Renal cortex interstitium (tissue), 15 donors: ENCODE measurements around the gene TFPI2. TPM values are rescaled to one million over a fixed set of nuclear protein-coding genes. Genes with fewer than 3 reads are reported as not detected.
"Not testable (repeated sequence)": the region's sequence is repeated elsewhere in the genome, so short reads cannot be mapped to it uniquely, and the experiment has no call there.

Experiments used
- DNase-seq, 11 donors: peaks; one replicate each; pipeline ENCODE4 v3.0.0-alpha.2; 2013; ENCODE audit warnings: low read depth in 9 of 11, low spot score in 4 of 11; ENCODE audit errors: extremely low read depth in 1 of 11
- long read RNA-seq, 16 experiments: transcript quantifications; one replicate each; lab custom pipeline, GENCODE V29; 2026
- polyA plus RNA-seq, 3 donors: library from polyadenylated mRNA; unstranded; fragments of 120-200 nt; gene quantifications; one replicate each; pipeline ENCODE4 v1.2.1, GENCODE V29; 2013; ENCODE audit not compliant: insufficient read length in 3 of 3

The TFPI2 gene, protein sequence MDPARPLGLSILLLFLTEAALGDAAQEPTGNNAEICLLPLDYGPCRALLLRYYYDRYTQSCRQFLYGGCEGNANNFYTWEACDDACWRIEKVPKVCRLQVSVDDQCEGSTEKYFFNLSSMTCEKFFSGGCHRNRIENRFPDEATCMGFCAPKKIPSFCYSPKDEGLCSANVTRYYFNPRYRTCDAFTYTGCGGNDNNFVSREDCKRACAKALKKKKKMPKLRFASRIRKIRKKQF
- 10 to 100 TPM in 2 of 3 donors, 1 to 10 TPM in 1; 8.0 to 11.8 (median 10.8) TPM for polyA plus RNA-seq
- long read RNA-seq, donor 1, transcript TFPI2-201 (5 exons, 2,445 nt), result major isoform, 7 of 7 reads
- long read RNA-seq, donor 1, partial matches to known transcripts, result 0 of 7 reads
- long read RNA-seq, donor 1, other reads (novel, unspliced or antisense), result 0 of 7 reads
- long read RNA-seq, donor 2, partial matches to known transcripts, result 0 of 3 reads
- long read RNA-seq, donor 2, other reads (novel, unspliced or antisense), result 0 of 3 reads
- long read RNA-seq, donor 3, transcript TFPI2-201 (5 exons, 2,445 nt), result major isoform, 7 of 7 reads
- long read RNA-seq, donor 3, partial matches to known transcripts, result 0 of 7 reads
- long read RNA-seq, donor 3, other reads (novel, unspliced or antisense), result 0 of 7 reads
- long read RNA-seq, donor 4, transcript TFPI2-201 (5 exons, 2,445 nt), result major isoform, 5 of 6 reads
- long read RNA-seq, donor 4, partial matches to known transcripts, result 0 of 6 reads
- long read RNA-seq, donor 4, other reads (novel, unspliced or antisense), result 0 of 6 reads
- long read RNA-seq, donor 5, result 0 reads
- long read RNA-seq, donor 6, partial matches to known transcripts, result 0 of 2 reads
- long read RNA-seq, donor 6, other reads (novel, unspliced or antisense), result 0 of 2 reads
- long read RNA-seq, donor 7, transcript TFPI2-201 (5 exons, 2,445 nt), result major isoform, 7 of 7 reads
- long read RNA-seq, donor 7, partial matches to known transcripts, result 0 of 7 reads
- long read RNA-seq, donor 7, other reads (novel, unspliced or antisense), result 0 of 7 reads
- long read RNA-seq, donor 8, result 0 reads
- long read RNA-seq, donor 9, partial matches to known transcripts, result 0 of 4 reads
- long read RNA-seq, donor 9, other reads (novel, unspliced or antisense), result 0 of 4 reads
- long read RNA-seq, donor 10, partial matches to known transcripts, result 0 of 3 reads
- long read RNA-seq, donor 10, other reads (novel, unspliced or antisense), result 0 of 3 reads
- long read RNA-seq, donor 11, partial matches to known transcripts, result 0 of 2 reads
- long read RNA-seq, donor 11, other reads (novel, unspliced or antisense), result 0 of 2 reads
- long read RNA-seq, donor 12, partial matches to known transcripts, result 0 of 1 reads
- long read RNA-seq, donor 12, other reads (novel, unspliced or antisense), result 0 of 1 reads
- long read RNA-seq, donor 13, result 0 reads
- long read RNA-seq, donor 14, transcript TFPI2-201 (5 exons, 2,445 nt), result major isoform, 5 of 430 reads
- long read RNA-seq, donor 14, partial matches to known transcripts, result 425 of 430 reads
- long read RNA-seq, donor 14, other reads (novel, unspliced or antisense), result 0 of 430 reads
- long read RNA-seq, donor 15, partial matches to known transcripts, result 0 of 1 reads
- long read RNA-seq, donor 15, other reads (novel, unspliced or antisense), result 0 of 1 reads
- long read RNA-seq, donor 16, transcript TFPI2-201 (5 exons, 2,445 nt), result major isoform, 10 of 10 reads
- long read RNA-seq, donor 16, partial matches to known transcripts, result 0 of 10 reads
- long read RNA-seq, donor 16, other reads (novel, unspliced or antisense), result 0 of 10 reads

- peak in 8 of 11 donors; percentile 35 to 61 (median 50) for DNase-seq
These were observed at the start of gene TFPI2 for GRCh38 chr7:93890464-93891068. TSS of gene TFPI2 (minus strand) at chr7:93890753. CDS start at chr7:93890678, 75 bp downstream.

- DNase-seq, result no peak
These were observed 47.7 kb upstream of the TFPI2 start for GRCh38 chr7:93938293-93938692.

GRCh38 chr7:93937818-93938217, 47.3 kb upstream of the TFPI2 start:
- no peak for DNase-seq

DNA sequence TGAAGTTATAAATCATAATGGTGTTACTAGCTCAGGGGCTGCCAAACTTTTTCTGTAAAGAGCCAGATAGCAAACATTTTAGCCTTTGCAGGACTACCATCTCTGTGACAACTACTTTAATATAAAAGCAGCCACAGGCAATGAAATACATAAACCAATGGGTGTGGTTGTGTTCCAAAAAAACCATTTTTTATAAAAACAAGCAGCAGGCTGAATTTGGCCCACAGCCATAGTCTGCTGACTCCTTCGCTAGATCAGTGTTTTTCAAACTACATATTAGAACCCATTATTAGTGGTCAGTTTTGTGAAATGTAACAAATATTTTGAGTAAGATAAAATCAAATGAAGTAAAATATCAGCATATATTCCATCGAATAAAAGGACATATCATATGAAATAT, 44.5 kb upstream of the TFPI2 start:
- no peak for DNase-seq

DNA sequence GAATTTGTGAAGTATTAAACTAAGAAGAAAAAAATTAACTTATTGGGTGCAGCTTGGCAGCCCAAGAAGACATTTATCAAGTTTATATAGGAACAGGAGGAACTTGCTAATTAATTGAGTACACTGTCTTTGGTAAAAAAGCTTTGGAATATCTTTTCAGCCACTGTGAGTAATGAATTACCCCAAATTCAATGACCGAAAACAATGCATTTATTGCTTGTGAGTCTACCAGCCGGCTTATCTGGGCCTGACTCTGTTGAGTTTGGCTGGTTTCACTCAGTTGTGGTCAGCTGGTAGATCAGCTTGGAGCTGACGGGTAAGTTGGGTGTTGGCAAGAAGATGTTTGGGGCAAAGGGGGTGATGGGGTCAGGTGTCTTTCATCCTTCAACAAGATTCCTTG, 42.6 kb upstream of the TFPI2 start:
- DNase-seq, result no peak

GRCh38 chr7:93931655-93932054, 41.1 kb upstream of the TFPI2 start:
- no peak for DNase-seq

GRCh38 chr7:93927585-93927984, 37.0 kb upstream of the TFPI2 start:
- no peak for DNase-seq

GRCh38 chr7:93926800-93927199, 36.2 kb upstream of the TFPI2 start:
- no peak for DNase-seq

DNA sequence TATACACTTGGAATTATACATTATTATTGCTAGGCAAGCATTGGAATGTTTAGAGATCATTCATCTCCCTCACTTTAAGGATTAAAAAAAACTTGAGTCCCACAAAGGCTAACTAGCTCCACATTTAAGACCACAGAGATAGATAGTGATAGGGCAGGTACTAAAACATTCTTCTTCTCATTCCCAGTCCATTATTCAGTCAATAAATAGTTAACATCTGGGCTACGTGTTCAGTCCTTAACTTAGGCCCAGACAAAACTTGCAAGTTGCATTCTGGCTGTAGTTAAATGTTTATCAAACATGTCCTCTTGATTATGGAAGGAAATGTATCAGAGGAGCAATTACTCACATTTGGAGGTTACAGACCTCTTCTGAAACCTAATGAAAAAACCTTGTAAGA, 33.4 kb upstream of the TFPI2 start:
- no peak for DNase-seq

DNA sequence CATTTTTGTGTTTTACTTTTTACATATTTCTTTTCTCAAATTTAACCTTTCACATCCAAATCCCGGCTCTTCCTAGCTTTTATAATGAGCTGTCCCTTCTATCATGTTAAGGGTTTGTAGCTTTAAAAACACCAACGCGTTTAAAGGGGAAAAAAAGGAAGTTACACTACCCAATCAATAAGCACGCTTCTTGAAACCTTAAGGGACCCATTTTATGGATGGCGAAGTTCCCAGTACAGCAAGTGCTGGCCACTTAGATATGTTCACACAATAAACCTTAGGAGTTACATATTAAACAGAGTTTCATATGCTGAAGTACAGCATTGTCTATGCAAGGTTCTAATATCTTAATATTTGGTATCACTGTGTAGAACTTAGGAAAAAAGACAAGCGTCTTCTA, 32.7 kb upstream of the TFPI2 start:
- DNase-seq, result no peak

DNA sequence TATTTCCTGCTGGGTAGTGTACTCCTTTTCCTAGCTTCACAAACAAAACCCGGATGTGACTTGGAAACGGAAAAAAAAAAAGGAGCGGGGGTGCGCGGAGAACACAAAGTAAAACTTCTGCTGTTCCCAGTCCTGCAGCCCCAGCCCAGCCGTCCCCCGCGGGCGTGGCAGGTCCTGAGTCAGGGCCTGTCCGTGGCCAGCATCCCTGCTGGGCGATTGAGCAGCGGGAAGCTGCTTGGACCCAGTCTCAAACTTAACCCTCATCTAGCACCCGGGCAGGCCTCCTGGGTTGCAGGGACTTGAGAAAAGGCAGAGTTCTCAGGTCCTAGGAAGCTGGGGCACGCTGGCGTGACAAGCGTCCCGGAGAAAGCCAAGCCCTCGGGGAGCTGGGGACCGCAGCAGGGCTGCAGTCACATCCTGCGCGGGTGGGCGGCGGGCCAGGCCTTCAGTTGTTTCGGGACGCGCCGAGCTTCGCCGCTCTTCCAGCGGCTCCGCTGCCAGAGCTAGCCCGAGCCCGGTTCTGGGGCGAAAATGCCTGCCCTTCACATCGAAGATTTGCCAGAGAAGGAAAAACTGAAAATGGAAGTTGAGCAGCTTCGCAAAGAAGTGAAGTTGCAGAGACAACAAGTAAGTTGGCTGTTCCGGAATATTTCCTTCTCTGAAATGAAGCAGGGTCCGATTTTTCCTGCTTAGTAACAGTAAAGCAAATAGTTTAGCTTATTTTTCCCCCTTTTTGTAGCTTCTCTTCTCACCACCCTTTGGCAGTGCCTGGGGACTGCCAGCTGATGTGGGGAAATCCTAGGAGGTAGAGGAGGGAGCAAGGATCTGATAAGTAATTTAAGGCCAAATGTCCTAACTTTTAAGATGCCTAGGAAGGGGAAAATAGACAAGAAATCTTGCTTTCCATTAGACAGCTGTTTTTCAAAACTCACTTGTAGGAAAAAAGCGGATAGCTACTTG, 31.3 kb upstream of the TFPI2 start, which contains the start of gene GNG11:
Gene GNG11, plus strand, starts transcription at position 129 of the 960 bp plus-strand sequence. Its CDS starts 403 bp downstream, at position 532.
- peak in 10 of 11 donors; percentile 49 to 66 (median 60) for DNase-seq

DNA sequence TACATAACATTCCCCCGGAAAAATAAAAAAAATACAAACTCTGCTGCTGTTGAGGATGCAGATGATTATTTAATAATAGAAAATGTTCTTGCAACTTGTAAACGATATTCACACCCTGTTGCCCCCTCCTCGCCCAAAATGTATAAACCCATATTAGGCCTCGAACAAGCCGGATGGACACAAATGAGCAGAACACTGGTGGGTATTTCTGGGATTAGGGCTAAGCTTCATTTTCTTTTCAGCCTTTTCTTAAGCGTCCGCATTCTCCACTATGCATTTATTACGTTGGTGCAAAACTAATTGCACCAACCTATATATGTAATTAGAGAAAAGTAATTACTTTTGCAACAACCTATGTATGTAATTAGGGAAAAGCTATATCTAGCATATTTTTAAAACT, 30.6 kb upstream of the TFPI2 start:
- no peak for DNase-seq

DNA sequence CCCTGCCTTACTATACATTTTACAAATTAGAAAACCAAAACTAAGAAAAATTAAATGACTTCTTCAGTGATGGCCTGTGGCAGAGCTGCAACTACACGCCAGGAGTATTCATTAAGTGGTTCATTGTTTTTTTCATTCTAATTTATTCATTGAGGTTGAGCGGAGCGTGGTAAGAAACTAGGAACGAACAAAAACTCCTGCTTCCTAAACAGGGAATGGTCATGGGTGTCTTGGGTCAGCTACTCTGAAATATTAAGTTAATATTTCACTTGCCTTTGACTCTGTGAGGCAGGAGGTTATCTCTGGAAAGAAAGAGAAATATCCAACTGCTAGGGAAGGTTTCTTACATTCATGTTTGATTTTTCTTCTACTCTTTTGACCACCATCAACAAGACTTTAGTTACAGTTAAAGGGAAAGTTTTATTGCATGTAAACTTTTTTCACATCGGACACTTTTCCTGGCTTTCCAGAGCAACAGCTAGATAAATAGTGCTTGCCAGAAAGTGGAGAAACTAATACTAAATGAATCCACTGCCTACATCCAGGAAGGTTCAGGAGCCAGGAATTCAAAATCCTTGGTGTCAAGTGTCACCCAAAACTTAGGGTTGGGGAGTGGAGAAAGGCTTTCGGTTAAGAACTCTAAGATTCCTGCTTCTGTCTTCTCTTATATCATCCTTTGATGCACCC, 30.1 kb upstream of the TFPI2 start:
- DNase-seq, result peak in 1 of 11 donors; percentile 23

DNA sequence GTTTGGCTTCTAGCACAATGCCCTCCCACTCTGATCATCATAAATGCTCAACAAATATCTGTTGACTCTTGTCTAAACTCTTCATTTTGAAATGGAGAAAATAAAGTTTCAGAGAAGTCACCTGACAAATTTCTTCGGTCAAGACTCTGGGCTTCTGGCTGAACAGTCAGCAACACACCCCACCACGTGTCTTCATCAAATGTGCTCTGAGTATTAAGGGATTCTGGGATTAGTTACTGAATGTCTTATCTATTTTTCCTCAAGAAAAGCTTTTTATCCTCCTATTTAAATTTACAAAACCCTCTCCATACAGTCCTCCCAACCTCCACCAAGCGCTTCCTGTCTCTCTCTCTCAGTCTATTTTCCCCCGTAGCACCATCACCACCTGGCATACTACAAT, 25.8 kb upstream of the TFPI2 start:
- not testable (repeated sequence) for DNase-seq

- DNase-seq, result not testable (repeated sequence)
These were observed 25.3 kb upstream of the TFPI2 start for GRCh38 chr7:93915888-93916287.

DNA sequence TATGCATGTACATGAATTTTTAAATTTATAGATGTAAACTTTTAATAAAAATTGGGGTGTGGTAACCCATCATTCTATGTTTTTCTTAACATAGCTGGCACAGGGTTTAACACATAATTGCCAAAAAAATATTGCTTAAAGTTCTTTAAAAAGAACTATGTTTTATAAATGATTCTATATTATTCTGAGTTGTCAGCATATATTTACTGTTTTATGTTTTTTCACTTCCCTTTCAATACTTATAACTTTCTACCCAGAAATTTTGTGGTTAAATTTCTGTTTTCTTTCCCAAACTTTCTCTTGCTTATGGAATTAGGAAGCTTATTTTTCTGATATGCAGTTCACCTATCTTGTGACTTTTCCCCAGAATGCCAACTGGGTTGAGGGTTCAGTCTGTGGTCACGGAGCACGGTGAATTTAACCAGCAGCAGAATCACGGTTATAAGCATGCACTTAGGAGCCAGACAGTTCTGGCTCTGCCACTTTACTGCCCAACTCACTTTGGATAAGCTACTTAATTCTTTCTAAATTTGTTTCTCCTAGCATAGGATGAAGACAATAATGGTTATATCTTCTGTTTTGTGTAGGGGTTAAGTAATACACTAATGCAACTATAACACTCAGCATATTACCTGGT, 24.8 kb upstream of the TFPI2 start:
- DNase-seq, result not testable (repeated sequence)
